MM.1S (cell line): Measurements from ENCODE around the gene PRRT1.

Experiments
- DNase-seq: peaks from one replicate; pipeline ENCODE4 v3.0.0-alpha.2; 2015
- H2AFZ ChIP-seq: fragments of 300-600 bp; sonication (generic); 2 replicates; pipeline ENCODE4 v1.6.0; 2016; ENCODE audit warnings: antibody characterized with exemption, low read length
- H3F3A ChIP-seq: fragments of 300-600 bp; sonication (generic); 2 replicates; pipeline ENCODE4 v1.6.1; 2016; ENCODE audit warnings: mild to moderate bottlenecking, antibody characterized with exemption, low read length, moderate library complexity, mixed read lengths; ENCODE audit not compliant: insufficient read depth
- H3K27ac ChIP-seq: fragments of 300-600 bp; sonication (generic); 2 replicates; pipeline ENCODE4 v1.5.1; 2016; ENCODE audit warnings: mild to moderate bottlenecking, low read length
- H3K27me3 ChIP-seq: fragments of 300-600 bp; sonication (generic); replicated peaks from 2 replicates; pipeline ENCODE4 v1.6.0; 2016; ENCODE audit warnings: low read length; ENCODE audit not compliant: insufficient read depth
- H3K36me3 ChIP-seq: fragments of 300-600 bp; sonication (generic); replicated peaks from 2 replicates; pipeline ENCODE4 v1.6.1; 2016; ENCODE audit warnings: mild to moderate bottlenecking, low read length, mixed read lengths; ENCODE audit not compliant: insufficient read depth
- H3K4me1 ChIP-seq: fragments of 300-600 bp; sonication (generic); 2 replicates; pipeline ENCODE4 v1.6.1; 2016; ENCODE audit warnings: low read length, mixed read lengths
- H3K4me2 ChIP-seq: fragments of 300-600 bp; sonication (generic); 2 replicates; pipeline ENCODE4 v1.6.0; 2016; ENCODE audit warnings: low read depth, low read length
- H3K4me3 ChIP-seq: fragments of 300-600 bp; sonication (generic); 2 replicates; pipeline ENCODE4 v1.5.1; 2016; ENCODE audit warnings: low read length, mixed read lengths
- H3K79me2 ChIP-seq: fragments of 300-600 bp; sonication (generic); 2 replicates; pipeline ENCODE4 v1.6.1; 2016; ENCODE audit warnings: mixed run types, low read length, mixed read lengths
- H3K9ac ChIP-seq: fragments of 300-600 bp; sonication (generic); 2 replicates; pipeline ENCODE4 v1.6.1; 2016; ENCODE audit warnings: low read length, mixed read lengths
- H3K9me2 ChIP-seq: fragments of 300-600 bp; sonication (generic); replicated peaks from 2 replicates; pipeline ENCODE4 v1.6.1; 2016; ENCODE audit warnings: mild to moderate bottlenecking, low read length, mixed read lengths; ENCODE audit not compliant: insufficient read depth
- H3K9me3 ChIP-seq: fragments of 300-600 bp; sonication (generic); replicated peaks from 2 replicates; pipeline ENCODE4 v1.6.1; 2016; ENCODE audit warnings: mild to moderate bottlenecking, low read length, mixed read lengths; ENCODE audit not compliant: insufficient read depth
- H4K20me1 ChIP-seq: fragments of 300-600 bp; sonication (generic); 2 replicates; pipeline ENCODE4 v1.6.1; 2016; ENCODE audit warnings: mild to moderate bottlenecking, low read length, moderate library complexity, mixed read lengths; ENCODE audit not compliant: insufficient read depth
- CTCF ChIP-seq: fragments of 300-600 bp; sonication (generic); IDR thresholded peaks from 2 replicates; pipeline ENCODE4 v1.5.1; 2016; ENCODE audit warnings: antibody characterized with exemption, low read length, mixed read lengths
- EZH2 ChIP-seq: fragments of 300-600 bp; sonication (generic); optimal IDR thresholded peaks from 2 replicates; pipeline ENCODE3; 2017; ENCODE audit warnings: low read depth, mild to moderate bottlenecking, antibody characterized with exemption, low read length, mixed read lengths
- EZH2phosphoT487 ChIP-seq: fragments of 300-600 bp; sonication (generic); IDR thresholded peaks from 2 replicates; pipeline ENCODE4 v1.6.1; 2018; ENCODE audit warnings: antibody characterized with exemption, low read length

Gene PRRT1

GRCh38 chr6:32140420-32141046 is 11.2 kb downstream of the PRRT1 start:
- Histone ChIP-seq H3K9me2 (no peaks in the 10 kb centered on the region), H3K36me3 (no peaks in the 10 kb centered on the region), H4K20me1 (no peaks in the 10 kb centered on the region), H2AFZ (no peak overlapping the region), H3K4me2 (no peak overlapping the region), H3K27me3 (peaks cover 24% of the 10 kb centered on the region), H3K9me3 (no peaks in the 10 kb centered on the region), H3K4me1 (no peaks in the 10 kb centered on the region), H3K4me3 (no peak overlapping the region), H3K79me2 (no peaks in the 10 kb centered on the region), H3K27ac (no peak overlapping the region), H3K9ac (no peak overlapping the region), H3F3A (no peaks in the 10 kb centered on the region)
- no peak for DNase-seq
- TF ChIP-seq EZH2phosphoT487 = no peak
- no peak for TF ChIP-seq CTCF
- TF ChIP-seq EZH2 = no peak

- TF ChIP-seq CTCF (no peak), EZH2 (no peak), EZH2phosphoT487 (no peak)
- no peak for DNase-seq
- Histone ChIP-seq H3K4me3 (no peak overlapping the region), H3F3A (no peaks in the 10 kb centered on the region), H3K9ac (no peak overlapping the region), H3K4me2 (no peak overlapping the region), H3K36me3 (no peaks in the 10 kb centered on the region), H3K27me3 (peaks cover 27% of the 10 kb centered on the region), H3K79me2 (no peaks in the 10 kb centered on the region), H3K9me2 (no peaks in the 10 kb centered on the region), H3K4me1 (no peaks in the 10 kb centered on the region), H3K9me3 (no peaks in the 10 kb centered on the region), H2AFZ (no peak overlapping the region), H4K20me1 (no peaks in the 10 kb centered on the region), H3K27ac (no peak overlapping the region)
These were observed 12.1 kb downstream of the PRRT1 start for GRCh38 chr6:32139590-32139989.

GRCh38 chr6:32137454-32137853 is 14.3 kb downstream of the PRRT1 start:
- H3K4me1 ChIP-seq = no peaks in the 10 kb centered on the region
- DNase-seq = no peak
- H3K36me3 ChIP-seq = no peaks in the 10 kb centered on the region
- no peaks in the 10 kb centered on the region for H3K9me3 ChIP-seq
- H2AFZ ChIP-seq = no peak overlapping the region
- no peaks in the 10 kb centered on the region for H3F3A ChIP-seq
- no peaks in the 10 kb centered on the region for H3K79me2 ChIP-seq
- H3K27me3 ChIP-seq = peaks cover 28% of the 10 kb centered on the region
- H3K27ac ChIP-seq = no peak overlapping the region
- no peaks in the 10 kb centered on the region for H3K9me2 ChIP-seq
- no peak overlapping the region for H3K4me2 ChIP-seq
- no peak overlapping the region for H3K4me3 ChIP-seq
- TF ChIP-seq EZH2 (no peak), CTCF (no peak), EZH2phosphoT487 (no peak)
- H3K9ac ChIP-seq = no peak overlapping the region
- no peaks in the 10 kb centered on the region for H4K20me1 ChIP-seq
